IMR-90 (cell line): ENCODE data around the gene RFX3.

Experiments
- ELK1 ChIP-seq: fragments of 150-350 bp; IDR thresholded peaks from 2 replicates; pipeline ENCODE4 v1.6.1; 2016; ENCODE audit warnings: low read depth, mild to moderate bottlenecking, low read length, moderate library complexity, borderline replicate concordance
- NFE2L2 ChIP-seq: fragments of 150-350 bp; IDR thresholded peaks from 2 replicates; pipeline ENCODE4 v1.6.1; 2016; ENCODE audit warnings: low read depth, mild to moderate bottlenecking, low read length
- SMC3 ChIP-seq: fragments of 150-350 bp; IDR thresholded peaks from 2 replicates; pipeline ENCODE4 v1.6.1; 2016; ENCODE audit warnings: low read depth, mild to moderate bottlenecking, antibody characterized with exemption, low read length, moderate library complexity

GRCh38 chr9:3244963-3245653 lies 280.7 kb downstream of the RFX3 start:
- no peak for TF ChIP-seq SMC3
- no peak for TF ChIP-seq NFE2L2
- no peak for TF ChIP-seq ELK1
